Embryonic facial prominence (tissue), 1 donor: ENCODE results near the gene B9D2.
A peak's percentile ranks its signal among the peaks of the same experiment; 100 is the strongest.
"Not testable (repeated sequence)": the region's sequence is repeated elsewhere in the genome, so short reads cannot be mapped to it uniquely, and the experiment has no call there.

Experiments
- DNase-seq: peaks from one replicate; pipeline ENCODE4 v3.0.0-alpha.2; 2016; ENCODE audit errors: extremely low spot score

B9D2 gene, protein sequence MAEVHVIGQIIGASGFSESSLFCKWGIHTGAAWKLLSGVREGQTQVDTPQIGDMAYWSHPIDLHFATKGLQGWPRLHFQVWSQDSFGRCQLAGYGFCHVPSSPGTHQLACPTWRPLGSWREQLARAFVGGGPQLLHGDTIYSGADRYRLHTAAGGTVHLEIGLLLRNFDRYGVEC

DNA sequence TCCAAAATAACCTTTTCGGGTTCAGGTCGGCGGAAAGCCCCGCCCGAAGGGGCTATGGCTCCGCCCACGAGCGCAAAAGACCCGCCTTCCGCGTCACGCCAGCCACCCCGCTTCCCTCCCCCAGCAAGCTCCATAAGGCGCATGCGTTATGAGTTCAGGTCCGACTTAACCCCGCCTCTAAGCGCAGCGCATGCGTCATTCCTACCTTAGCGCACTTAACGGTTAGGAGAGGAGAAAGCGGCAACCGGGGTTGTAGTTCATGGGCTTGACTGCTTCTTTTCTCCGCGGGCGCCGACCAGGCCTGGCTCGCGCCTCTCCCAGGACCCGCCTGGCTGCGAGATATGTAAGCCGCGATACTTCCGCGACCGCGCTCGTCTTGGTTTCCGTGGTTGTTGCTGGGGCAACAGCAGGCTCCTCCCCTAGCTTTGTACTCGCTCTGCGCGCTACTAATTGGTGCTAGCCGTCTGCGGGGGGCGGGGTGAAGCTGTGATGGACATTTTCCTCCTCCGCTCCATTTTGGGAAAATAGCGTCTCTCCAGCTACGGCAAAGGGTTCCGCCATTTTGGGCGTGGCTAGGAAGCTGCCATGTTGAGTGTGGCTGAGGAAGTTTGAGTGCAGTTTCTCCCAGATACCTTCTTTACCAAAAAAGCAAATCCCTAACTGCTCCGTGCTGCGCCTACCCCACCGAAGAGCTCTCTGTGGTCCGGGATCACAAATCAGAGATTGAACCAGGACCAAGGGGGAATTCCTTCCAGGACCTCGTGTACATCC lies at the start of gene B9D2:
Gene B9D2 (minus strand): TSS at position 397 of the 771 bp plus-strand sequence. CDS start 630 bp downstream, outside the sequence.
- DNase-seq: peak; percentile 97

GRCh38 chr19:41412953-41413352 lies 49.0 kb upstream of the B9D2 start:
- no peak for DNase-seq

DNA sequence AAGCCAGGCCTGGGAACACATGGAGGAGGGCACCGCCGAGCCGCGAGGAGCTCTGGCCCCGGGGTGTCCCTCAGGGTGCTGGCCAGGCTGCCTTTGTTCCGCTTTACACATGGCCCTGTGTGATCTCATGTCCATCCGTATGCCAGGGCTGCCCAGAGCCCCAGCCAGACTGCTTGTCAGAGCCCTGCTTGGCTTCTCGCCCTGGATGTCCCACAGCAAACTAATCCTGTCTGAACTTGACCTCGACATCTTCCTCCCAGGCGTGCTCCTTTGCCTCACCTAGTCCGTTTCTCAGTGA lies 48.0 kb upstream of the B9D2 start:
- DNase-seq: no peak

- no peak for DNase-seq
These were observed 47.4 kb upstream of the B9D2 start for GRCh38 chr19:41411100-41411967.

GRCh38 chr19:41410336-41411054 lies 46.5 kb upstream of the B9D2 start:
- no peak for DNase-seq

GRCh38 chr19:41409288-41409687 lies 45.3 kb upstream of the B9D2 start:
- DNase-seq: no peak

- not testable (repeated sequence) for DNase-seq
These were observed 44.9 kb upstream of the B9D2 start for GRCh38 chr19:41408846-41409245.

GRCh38 chr19:41408256-41408655 lies 44.3 kb upstream of the B9D2 start:
- DNase-seq: no peak

DNA sequence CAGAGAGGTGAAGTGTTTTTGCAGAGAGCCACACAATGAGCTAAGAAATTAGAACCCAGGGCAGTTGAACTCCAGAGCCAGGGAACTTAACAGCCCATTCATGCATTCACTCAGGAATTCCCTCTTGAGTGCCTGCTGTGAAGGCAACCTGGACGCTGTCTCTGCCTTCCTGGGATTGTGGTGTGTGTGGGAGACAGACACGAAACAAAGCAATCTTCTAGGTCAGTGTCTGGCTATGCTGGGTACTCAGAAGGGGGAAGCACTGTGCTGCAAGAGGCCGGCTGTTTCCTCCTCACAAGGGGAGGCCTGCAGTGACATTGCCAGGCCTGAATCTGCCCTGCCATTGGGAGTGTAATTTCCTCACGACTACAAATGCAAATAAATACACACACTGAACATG lies 43.3 kb upstream of the B9D2 start:
- DNase-seq: no peak

DNA sequence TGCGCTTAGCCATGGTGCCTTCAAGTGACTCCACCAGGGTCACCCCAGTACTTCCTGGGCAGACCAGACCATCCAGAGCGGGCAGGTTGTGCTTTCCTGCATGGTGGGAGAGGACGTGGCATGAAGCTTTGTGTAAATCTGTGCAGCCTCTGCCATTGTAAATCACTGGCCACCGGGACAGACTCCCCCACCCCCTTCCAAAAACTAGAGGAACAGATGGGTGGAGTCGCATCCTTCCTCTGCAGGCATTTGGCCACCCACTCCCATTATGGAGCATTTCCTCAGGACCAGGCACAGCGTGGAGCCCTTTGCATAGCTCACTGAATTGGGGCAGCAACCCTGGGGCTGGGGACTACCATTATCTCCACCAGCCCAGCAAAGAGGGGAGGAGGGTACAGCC lies 41.8 kb upstream of the B9D2 start:
- no peak for DNase-seq

DNA sequence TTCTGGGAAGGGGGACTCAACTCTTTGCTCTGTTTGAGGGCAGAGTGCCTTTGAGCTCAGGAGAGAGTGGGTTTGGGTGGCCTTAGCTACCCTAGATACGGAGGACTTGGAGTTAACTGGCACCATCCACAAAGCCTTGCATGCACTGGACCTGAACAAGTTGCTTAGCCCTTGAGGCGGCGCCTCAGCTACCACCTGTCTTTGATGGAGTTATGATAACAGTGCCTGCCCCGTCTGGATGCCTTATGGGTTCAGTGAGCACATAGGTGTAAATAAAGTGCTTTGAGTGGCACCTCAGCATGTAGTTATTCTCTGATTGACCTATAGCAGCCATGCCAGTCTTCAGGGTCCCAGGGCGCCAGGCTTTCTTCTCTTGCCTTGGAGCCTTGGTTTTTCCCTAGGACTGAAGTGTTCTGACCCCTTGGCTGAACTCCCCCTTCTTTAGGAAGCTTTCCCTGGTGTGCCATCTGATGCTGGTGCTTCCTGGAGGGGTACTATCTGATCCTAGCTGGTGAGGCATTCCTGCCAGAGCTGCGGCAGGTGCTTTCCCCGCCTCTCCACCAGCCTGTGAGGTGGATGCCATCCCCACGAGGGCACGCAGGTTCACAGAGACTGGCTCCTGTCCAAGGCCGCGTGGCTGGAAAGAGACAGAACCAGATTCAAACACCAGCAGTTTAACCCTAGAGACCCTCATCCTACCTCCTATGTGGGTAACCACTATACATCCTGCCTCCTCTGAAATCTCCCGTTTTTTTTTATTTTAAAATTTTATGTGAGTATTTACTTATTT lies 39.4 kb upstream of the B9D2 start:
- DNase-seq: no peak

GRCh38 chr19:41402010-41402409 lies 38.1 kb upstream of the B9D2 start:
- DNase-seq: no peak

GRCh38 chr19:41401483-41401882 lies 37.5 kb upstream of the B9D2 start:
- no peak for DNase-seq

DNA sequence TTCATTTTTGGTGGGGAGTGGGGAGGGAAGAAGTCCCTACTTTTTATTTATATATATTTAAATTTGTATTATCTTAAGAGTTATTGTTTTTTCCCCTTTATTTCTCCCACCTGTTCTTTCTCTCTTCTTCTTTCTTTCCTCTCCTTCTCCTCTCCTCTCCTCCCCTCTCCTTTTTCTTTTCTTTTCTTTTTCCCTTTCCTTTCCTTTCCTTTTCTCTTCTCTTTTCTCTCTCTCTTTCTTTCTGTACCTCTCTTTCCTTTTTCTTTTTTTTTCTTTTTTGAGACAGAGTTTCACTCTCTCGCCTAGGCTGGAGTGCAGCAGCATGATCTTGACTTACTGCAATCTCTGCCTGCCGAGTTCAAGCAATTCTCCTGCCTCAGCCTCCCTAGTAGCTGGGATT lies 35.6 kb upstream of the B9D2 start:
- DNase-seq: no peak

- DNase-seq: no peak
These were observed 35.1 kb upstream of the B9D2 start for GRCh38 chr19:41399091-41399490.

GRCh38 chr19:41398598-41398997 lies 34.6 kb upstream of the B9D2 start:
- no peak for DNase-seq

DNA sequence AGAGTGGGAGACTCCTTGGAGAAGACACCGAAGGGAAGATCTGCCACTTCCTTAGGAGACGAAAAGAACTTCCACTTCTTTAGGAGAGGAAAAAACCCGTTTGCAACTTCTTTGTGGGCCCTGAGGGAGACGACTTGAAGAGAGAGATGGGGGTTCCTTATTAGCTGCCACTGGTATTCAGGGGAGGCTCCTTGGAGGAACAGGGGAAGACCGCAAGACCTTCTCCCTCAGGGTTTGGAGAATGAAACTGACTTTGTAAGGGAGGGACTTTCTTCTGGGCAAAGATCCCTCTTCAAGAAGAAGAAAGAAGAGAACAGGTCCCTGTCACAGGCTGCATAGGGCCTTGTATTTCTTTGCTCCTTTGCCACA lies 34.1 kb upstream of the B9D2 start:
- DNase-seq: no peak

DNA sequence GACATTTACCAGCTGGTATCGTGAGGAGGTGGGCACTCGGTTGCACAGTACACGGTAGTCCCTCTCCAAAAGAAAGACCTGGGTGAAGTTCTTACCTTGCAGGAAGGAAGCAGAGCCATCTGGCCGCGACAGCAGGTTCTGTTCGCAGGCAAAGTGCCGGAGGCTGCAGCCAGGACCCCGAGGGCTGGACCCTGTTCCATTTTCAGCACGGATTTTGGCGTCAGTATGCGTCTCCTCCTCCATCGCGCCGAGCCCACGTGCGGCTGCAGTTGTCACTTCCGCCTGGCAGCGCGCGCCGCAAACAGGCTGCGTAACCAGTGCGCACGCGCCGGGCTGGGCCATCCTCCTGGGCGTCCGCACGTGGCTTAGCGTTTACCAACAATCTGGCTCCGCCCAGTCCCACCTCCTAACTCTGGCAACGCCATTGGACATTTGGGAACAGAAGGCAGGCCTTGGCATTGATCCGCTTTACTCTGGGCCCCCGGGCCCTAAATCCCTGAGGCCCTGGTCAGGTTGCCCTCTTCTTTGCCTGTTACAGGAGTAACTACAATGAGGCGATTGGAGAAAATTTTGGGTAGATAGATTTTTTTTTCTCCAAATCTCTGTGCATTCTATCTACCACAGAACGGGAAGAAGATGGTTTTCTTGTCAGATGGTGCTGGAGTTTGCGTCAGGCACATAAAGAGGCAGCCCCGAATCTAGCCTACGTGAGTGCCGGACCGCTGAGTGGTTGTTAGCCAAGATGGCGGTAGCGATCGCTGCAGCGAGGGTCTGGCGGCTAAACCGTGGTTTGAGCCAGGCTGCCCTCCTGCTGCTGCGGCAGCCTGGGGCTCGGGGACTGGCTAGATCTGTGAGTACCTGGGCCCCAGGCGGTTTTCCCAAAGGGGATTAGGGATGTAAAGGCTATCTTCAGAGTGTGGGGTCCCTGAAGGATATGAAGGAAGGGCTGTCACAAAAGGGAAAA lies 33.4 kb upstream of the B9D2 start, which contains the start of the genes BCKDHA and EXOSC5:
Gene BCKDHA (plus strand): TSS at position 733 of the 964 bp plus-strand sequence. CDS start 10 bp downstream, at position 743.
Gene EXOSC5 (minus strand): TSS at position 274 of the 964 bp plus-strand sequence. CDS start 31 bp downstream, at position 243.
- peak; percentile 99 for DNase-seq

DNA sequence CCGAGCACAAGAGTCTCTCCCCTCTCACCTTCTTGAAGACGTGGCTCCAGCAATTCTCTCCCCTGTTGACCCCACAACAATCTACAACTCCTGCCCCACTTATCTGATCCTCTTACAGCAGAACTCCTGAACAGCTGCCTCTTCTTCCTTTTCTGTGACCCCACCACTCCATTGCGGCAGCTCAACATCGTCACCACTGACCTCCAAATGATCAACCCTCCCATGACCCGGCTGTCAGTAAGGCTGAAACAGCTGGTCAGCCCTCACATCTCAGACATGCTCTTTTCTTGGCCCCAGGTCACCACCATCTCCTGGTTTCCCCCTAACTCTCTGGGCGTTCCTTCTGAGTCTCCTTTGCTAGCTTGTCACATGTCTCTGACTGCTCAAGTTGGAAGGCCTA lies 31.4 kb upstream of the B9D2 start:
- no peak for DNase-seq

DNA sequence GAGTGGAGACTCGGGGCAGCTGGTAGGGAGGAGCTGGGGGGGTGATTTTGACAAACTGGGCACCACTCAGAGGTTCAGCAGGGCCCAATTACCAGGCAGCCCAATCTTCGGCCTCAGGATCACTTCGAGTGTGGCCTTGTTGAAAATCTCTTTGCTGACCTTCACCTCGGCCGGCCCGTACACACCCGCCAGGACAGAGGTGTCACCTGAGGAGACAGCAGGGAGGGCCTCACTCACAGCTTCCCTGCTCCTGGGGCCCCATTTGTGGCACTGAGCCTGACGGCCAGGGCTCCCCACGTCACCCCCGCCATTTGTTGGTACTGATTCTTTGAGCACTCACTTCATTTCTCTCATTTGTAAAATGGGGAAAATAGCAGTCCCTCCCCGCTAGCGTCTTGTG lies 28.8 kb upstream of the B9D2 start:
- DNase-seq: no peak
